Stomach (tissue), 4 donors: ENCODE measurements around the gene FOXA1.

Source experiments
- CTCF ChIP-seq, 7 experiments: fragments of 450-650 bp in 4 of 7; fragments of 200-600 bp in 3 of 7; sonication (generic) in 3 of 7; IDR thresholded peaks; one replicate each; pipeline ENCODE4 v1.5.1; 2016 to 2019; ENCODE audit warnings: antibody characterized with exemption in 7 of 7, control low read depth in 2 of 7, mild to moderate bottlenecking in 1 of 7
- POLR2A ChIP-seq, 4 donors: fragments of 450-650 bp; IDR thresholded peaks; one replicate each; pipeline ENCODE4 v1.6.1; 2016; ENCODE audit warnings: antibody characterized with exemption in 4 of 4, control low read depth in 2 of 4, mild to moderate bottlenecking in 1 of 4, moderate library complexity in 1 of 4
- POLR2AphosphoS5 ChIP-seq, 3 donors: sonication (generic); formaldehyde crosslinking; IDR thresholded peaks; one replicate each; pipeline ENCODE4 v1.6.1; 2016; ENCODE audit warnings: antibody characterized with exemption in 3 of 3

DNA sequence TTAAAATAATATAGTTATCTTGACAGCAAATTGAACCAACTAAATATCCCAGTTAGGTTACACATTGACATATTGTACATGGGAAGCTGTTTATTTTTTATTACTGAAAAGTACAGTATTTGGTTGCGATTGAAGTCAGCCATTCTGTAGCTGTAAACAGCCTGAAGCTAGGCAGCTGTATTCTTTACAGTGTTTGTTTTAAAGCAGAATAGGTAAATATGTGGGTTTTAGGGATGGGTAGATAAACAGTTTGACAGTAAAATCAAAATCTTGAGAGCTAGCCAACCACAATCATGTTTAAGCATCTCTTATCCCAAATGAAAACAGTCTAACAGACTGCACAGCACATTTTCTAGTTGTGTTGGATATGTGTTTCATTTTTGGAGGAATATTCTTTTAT is 46.1 kb upstream of the FOXA1 start:
- TF ChIP-seq POLR2A (IDR thresholded peaks at IDR 0.05) (no peak), CTCF (IDR thresholded peaks at IDR 0.05) (no peak), POLR2AphosphoS5 (IDR thresholded peaks at IDR 0.05) (no peak)
